ELR (cell line): Measurements from ENCODE around the gene LTA4H.

Source experiments
- DNase-seq: peaks from one replicate; pipeline ENCODE4 v3.0.0-alpha.2; 2015; ENCODE audit warnings: low read depth

Gene LTA4H

DNA sequence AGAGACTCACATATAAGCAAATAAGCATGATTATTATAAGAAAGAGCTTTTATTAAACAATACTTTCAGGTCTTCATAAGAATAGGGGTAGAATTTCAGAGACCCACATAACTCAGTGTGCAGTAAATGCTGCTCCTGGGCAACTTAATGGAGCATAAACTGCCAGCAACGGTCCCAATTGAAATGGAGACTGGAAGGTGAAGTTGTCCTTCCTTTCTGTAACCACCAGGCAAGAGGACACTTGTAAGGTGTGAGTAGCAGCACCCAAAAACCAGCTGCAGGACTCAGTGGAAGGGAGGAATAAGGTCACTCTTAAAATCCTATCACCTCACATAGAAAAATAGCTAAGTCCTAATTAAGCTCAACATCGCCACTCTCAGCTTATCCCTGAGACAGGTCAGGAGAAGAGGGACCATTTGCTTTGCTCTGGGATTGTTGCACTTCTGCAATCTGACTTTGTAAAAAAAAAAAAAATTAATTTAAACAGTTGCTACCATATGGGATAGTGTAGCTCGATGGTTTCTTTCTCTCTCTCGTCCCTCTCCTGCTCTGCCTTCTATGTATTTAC lies 22.7 kb upstream of the LTA4H start:
- no peak for DNase-seq

DNA sequence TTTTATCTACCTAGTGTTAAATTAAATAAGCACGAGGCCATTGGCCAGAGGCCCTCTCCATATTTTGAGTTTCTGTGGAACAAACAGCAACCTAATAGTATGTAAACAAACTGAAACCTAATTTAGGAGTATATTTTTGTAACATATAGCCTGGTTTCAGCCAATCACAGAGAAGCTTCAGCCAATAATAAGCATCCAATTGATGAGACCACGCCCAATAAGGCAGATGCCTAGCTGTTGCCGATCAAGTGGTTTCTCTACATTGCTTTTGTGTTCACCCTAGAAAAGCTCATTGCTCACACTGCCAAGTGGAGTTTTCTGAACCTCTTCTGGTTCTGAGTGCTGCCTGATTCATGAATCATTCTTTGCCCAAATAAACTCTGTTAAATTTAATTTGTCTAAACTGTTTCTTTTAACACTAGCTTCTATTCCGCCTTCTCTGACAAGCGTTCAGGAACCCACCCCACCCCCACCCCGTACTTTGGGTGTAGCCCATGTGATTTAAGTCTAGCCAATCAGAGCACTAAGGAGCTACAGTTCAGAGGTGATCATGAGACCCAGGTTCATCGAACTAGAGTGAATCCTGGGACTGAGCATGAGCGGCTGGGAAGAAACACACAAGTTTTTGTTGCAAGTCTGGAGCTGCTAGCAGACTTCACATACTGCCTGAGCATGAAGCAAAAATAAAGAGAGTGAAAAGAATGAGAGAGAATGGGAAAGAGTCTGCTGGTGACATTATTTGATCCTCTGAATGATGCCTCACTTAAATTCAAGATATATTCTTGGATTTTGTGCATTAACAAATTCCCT lies 21.5 kb upstream of the LTA4H start:
- no peak for DNase-seq

DNA sequence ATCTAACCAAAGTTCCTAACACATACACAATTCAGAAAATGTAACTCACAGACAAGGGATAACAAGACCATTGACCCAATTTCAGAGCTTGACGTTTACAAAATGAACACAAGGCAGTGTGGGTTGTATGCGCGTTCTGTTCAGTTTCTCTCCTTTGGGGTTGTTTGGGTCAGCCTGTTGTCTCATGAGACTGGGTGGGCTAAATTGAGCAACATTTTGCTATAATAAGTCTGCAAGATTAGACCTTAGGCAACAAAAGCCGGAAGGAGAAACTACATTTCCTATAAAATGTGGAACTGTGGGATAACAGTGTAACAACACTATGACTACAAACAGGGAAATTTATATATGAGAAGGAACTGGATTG lies 18.8 kb upstream of the LTA4H start:
- DNase-seq = no peak

DNA sequence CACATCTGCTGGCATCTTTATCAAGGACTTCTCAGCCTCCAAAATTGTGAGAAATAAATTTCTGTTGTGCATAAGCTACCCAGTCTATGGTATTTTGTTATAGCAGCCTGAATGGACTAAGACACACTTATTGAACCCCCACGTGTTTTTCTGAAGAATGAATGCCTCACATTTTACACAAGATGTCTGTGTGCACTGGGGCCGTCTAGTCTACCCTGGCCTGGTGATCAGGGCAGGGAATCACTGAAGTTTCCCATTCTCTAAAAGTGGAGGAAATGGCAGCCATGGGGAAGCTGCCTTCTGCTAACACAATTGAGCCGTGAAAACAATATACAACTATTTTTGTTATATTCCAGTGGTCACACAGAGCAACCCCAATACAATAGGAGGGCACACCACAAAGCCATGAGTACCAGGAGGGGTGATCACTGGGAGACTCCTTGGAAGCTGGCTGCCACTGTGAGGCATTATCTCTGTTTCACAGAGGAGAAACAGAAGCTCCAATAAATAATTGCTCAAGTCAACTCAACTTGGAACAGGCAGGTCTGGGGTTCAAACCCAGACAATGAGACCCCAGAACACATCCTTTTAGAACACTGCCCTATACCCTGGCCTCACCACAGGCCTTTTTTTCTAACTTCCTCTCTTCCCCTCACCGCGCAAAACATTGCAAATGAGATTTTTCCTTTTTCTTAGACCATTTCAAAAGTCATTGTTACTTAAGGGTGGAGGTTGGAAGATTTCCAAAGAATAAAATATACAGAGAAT lies 18.3 kb upstream of the LTA4H start:
- DNase-seq = no peak

DNA sequence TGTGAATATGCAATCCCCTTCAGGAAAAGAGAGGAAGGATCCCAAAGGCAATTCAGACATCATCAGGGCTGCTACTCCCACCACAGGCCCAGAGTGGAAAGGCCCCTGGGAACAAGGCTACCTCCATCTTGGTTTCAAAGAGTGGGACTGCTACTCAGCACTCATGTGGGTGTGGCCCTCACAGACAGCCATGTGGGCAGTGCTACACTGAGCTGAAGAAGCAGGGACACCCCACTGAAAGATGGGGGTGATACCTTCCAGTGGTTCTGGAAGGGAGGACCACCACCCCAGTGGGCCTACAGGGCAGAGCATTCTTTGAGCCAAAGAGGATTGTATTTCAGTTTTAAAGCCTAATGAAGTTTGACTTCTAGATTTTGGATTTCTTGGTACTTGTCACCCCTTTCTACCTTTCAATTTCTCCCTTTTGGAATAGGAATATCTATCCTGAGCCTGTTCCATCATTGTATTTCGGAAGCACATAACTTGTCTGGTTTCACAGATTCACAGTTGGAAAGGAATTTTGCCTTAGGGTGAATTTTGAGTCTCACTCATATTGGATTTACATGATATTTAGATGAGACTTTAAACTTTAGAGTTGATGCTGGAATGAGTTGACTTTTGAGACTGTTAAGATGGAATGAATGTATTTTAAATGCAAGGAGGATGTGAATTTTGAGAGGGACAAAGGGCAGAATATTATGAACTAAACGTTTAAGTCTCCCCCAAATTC lies 16.5 kb upstream of the LTA4H start:
- DNase-seq = no peak

DNA sequence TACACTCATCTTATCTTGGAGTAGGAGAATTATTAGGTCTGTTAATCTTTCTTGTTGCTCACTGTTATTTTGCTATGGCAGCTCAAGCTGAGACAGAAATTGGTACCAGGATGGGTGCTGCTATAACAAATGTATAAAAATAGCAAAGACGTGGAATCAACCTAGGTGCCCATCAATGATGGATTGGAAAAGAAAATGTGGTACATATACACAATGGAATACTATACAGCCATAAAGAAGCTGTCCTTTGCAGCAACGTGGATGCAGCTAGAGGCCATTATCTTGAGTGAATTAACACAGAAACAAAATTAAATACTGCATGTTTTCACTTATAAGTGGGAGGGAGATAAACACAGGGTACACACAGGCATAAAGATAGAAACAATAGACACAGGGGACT lies 14.8 kb upstream of the LTA4H start:
- no peak for DNase-seq

DNA sequence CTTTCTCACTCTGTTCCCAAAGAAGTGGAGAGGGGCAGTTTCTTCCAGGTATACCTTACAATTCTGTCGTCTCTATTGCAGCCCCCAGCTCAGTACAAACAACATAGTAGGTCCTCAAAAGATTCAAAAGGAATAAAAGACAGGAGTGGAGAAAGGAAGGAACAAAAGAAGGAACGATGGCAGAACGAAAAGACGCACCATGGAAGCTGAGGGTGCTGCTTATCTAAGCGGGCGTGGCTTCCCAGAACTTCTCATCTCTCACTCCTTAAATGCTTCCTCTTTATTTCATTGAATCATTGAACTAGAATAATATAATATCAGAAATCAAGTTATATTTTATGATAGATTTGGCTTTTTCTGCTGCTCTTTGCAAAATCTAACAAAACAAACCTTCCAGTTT lies 13.7 kb upstream of the LTA4H start:
- DNase-seq = no peak

DNA sequence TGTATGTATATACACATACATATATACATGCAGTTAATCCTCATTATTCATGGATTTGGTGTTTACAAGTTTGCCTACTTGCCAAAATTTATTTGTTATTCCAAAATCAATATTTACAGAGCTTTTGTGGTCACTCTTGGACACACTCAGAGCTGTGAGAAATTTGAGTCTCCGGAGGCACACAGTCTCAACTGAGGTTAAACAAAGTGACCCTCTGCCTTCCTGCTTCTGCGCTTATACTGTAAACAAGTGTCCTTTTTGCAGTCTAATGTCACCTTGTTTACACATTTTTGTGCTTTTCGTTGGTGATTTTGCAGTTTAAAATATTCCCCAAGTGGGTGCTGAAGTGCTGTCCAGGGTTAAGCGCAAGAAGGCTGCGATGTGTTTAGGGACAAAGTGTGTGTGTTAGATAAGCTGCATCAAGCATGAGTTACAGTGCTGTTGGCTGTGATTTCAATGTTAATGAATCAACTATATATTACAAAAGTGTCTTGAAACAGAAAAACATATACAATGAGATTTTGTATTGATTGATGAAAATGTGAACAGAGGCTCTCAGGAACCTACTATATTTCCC lies 13.1 kb upstream of the LTA4H start:
- no peak for DNase-seq

DNA sequence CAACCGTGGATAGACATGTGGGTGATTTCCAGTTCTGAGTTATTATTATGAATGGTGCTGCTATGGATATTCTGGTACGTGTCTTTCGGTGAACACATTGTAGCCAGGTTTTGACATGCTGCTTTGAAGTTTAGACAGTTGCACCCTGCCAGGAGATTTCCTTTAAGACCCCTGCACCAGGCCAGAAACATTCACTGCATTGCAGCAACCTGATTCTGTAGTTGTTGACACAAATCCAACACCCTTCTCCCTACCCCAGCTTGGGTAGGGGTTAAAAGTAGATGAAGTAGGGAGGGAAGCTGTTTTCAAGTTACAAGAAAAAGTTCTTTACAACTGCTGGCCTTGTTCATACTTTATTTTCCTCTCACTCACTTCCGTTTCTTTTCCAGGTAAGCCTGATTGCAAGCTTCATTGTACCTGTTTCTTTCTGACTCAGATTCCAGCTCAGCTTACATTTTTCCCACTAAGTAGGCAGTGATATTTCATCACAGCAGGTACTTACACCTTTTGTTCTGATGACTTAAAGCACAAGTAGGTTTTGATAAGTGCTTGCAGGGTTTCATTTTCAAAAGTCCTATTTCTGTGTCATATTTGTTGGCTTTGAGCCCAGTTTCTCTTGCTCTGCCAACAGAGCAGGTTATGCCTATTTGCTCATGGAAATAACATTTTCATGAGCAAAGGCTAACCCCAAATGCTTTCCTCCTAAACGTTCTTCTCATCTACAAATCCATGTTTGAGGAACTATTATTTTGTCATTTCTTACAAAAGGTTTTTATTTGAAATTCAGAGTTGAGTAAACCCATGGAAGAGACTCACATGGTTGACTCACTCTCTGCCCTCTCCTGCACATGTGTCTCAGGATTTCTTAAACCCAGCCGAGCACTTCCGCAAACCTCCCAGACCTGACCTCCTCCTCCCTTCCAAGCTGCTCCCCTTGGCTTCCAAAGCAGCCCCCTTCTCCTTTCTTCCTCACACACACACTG lies 12.1 kb upstream of the LTA4H start:
- peak; percentile 72 for DNase-seq

DNA sequence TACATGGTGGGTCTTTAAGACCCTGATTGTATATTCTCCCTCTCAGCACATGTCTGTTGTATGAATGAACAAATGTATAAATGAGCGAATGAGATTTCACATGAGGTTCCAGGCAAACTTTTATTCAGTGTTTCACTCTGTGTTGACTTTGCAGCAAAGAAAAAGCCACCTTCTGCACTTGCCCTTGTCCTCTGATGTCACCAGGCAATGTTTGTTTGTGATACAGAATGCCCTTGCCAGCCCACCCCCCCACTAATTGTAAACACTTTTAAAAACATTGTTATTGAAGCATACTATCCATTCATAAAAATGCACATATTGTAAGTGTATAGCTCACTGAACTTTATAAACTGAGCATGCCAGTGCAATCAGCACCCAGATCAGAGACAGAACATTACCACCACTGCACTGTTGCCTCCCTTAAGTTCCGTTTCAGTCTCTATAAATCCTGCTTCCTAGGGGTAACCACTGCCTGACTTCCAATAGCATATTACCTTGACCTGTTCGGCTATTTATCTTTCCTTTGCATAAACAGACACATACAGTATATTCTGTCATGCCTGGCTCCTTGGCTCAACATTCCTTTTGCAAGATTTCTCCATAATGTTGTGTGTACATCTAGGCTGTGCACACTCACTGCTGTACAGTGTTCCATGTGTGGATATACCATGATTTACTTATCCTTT lies 11.3 kb upstream of the LTA4H start:
- no peak for DNase-seq

DNA sequence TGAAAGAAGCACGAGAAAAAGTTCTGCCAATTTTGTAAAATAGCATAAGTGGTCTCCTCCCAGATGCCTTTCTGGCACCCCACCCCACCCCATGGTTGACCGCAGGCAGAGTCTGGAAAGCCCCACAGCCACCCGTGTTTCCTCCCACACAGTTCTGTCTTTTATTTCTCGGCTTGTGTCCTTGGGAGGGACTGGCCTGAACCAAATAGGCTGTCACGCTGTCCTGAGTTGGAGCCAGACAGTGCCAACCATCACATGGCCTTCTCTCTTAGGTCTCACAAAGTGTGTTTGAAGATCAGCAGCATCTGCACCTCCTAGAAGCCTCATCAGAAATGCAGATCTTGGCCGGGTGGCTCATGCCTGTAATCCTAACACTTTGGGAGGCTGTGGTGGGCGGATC lies 10.2 kb upstream of the LTA4H start:
- no peak for DNase-seq

DNA sequence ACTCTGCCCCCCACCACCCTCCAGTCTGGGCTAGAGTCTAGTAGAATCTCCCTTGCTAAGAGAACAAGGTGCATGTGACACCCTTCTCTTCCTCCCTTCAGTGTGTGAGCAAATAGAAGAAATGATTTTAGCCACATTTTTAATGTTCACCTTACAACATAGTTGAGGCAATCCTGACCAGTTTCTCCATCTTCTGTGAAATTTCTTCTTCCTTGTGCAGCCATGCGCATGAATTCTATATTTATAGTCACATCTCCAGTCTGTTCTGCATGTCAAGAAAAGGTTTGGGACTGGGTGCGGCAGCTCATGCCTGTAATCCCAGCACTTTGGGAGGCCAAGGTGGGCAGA lies 9.5 kb upstream of the LTA4H start:
- DNase-seq = no peak

DNA sequence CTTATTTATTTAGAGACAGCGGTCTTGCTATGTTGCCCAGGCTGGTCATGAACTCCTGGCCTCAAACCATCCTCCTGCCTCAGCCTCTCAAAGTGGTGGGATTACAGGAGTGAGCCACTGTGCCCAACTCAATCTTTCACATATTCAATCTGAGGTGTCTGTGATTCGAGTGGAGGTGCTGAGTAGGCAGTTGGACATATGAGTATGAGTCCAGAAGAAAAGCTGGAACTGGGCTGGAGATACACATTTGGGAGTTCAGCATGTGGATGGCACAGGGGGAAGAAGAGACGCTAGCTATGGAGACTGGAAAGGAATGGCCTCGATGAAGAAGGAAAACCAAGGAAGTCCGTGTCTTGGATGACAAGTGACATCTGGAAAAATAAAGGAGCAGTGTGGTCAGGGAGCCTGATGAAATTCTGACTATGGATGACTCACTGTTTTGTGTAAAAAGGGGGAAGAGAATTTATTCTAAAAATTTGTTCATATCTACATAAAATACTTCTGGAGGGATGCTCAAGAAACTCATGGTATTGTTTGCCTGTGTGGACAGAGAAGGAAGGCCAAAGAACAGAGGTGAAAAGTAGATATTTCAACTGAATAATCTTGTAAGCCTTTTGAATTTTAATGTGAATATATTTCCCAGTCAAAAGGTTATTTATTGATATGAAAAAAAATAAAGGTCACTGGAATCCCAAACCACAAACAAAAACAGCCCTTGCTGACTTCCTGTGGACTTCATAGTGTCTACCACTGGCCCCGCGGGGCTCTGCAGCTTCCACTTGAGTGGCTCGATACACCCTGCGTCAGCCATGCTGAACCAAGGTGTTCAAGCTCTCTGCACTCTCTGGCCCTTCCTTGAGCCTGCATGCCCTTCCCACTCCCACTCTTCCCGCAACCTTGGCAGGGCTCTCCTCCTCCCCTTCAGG lies 8.9 kb upstream of the LTA4H start:
- peak; percentile 71 for DNase-seq

DNA sequence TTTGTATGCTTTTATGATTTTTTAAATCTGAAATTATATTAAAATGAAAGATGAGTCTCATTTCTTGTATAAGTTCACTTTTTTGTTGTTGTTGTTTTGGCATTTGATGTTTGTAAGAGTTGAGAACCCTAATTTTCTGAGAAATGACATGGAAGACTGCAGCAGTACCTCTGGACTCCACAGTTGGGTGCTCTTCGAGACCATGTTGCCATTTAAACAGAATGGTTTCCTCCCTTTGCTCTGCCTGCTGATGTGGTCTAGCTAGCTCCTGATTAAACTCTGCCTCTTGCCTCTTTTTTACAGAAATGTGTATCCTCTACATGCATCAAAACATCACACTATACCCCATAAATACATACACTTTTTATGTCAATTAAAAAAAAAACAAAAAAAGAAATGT lies 5.8 kb upstream of the LTA4H start:
- no peak for DNase-seq

DNA sequence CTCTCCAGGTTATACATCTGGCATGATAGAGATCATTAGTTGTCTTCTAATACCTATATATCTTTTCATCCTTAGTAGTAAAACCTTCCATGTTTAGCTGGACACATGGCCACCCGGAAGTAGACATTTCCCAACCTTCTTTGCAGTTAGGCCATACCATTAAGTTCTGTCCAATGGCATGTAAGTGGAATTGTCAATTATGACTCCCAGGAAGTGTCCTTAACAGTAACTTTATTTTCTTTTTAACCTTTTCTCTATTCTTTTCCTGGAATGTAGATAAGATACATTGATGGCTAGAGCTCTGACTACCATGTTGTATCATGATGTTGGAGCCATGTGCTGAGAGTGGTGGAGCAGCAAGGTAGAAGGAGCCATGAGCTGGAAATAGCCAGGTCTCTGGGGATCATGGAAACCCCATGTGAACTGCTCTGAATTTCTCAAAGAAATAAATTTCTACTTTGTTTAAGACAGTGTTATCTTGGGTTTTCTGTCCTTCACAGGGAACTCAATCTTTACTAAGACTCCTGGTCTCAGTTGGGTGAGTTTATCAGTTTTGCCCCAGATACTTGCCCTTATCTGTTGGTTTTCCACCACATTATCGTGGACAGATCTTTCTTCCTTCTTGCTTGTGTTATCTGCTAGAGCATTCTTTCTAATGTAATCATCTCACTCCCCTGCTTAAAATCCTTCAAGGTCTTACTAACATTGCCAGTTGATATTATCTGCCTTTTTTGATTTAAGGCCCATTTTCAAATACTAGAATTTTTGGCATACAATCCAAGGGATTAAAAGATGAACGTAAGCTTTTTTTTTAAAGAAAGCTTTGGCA lies 5.1 kb upstream of the LTA4H start:
- no peak for DNase-seq

DNA sequence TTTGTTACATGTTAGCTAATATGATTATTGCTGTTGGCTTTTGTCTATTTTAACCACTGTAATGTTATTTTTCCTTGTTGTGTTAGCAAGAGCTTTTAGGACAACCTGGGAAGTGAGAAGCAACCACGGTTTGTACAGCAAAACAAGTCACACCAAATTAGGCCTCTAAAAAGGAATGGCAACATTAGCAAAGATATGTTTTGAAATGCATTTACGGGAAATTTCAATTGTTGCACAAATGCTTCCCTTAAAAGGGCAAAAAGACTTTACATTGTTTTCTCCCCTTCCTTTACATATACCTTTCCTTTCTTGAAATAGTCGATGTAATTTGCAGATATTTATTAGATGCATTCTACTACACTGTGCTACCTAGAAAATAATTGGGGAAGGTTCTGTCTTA lies 4.1 kb upstream of the LTA4H start:
- no peak for DNase-seq

DNA sequence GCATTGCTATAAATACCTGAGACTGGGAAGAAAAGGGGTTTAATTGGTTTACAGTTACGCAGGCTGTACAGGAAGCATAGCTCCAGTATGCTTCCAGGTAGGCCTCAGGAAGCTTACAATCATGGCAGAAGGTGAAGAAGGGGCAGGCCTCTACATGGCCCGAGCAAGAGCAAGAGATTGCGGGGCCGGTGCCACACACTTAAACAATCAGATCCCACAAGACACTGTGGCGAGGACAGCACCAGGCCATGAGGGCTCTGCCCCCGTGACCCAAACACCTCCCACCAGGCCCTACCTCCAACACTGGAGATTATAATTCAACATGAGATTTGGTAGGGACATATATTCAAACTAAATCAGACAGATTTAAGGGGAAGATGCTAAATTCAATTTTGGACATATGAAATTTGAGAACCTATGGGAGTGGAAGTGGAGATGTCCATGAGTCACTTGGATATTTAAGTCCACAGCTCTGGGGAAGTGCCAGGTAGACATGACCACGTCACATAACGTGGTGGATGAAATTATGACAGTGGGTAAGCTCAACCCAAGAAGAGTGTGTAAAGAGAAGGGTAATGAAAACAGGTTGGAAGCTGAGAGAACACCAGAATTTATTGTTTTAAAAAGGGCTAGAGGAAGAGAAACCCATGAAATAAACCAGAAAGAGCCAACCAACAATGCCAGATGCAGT lies 1.5 kb upstream of the LTA4H start:
- peak; percentile 45 for DNase-seq
